ENCODE data around the gene ARL16.

ARL16 gene, protein sequence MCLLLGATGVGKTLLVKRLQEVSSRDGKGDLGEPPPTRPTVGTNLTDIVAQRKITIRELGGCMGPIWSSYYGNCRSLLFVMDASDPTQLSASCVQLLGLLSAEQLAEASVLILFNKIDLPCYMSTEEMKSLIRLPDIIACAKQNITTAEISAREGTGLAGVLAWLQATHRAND

DNA sequence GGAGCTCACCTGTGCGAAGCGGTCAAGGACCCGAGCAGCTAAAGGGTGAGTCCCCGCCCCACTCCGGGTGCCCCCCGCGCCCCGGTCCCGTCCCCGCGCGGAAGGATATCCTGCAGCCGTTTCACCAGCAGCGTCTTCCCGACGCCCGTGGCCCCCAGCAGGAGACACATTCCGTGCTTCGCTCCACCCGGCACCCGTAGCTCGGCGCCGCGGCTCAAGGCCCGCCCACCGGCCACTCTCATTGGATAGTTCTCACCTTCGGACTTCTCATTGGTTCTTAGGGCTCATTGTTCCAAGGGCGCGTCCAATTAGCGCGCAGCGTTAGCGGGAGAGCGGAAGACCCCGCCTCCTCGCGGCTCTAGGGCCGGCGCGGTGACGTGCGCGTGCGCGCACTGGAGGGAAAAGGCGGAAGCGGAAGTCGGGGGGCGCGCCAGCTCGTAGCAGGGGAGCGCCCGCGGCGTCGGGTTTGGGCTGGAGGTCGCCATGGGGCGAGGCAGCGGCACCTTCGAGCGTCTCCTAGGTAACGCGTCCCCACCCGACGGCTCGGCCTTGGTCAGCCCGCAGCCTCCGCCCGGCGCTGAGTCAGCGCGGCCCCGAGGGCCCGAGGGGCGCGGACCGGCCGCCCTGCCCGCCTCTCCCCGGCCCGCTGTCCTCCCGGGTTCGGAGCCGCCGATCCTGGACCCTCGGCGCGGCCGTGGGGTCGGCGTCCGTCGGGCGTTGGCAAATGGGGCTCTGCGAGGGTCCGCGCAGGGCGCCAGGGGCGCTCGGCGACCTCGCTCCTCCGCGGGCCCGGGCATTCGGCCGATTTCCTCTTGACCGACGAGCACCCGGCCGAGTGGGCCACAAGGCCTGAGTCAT is at the start of gene ARL16, which contains the start of gene HGS:
ARL16 (minus strand) TSS at position 214 of the 858 bp plus-strand sequence; CDS start at position 170, 44 bp downstream.
HGS (plus strand) TSS at position 428 of the 858 bp plus-strand sequence; CDS start at position 484, 56 bp downstream.
- DNase-seq, result peak; percentile 98 to 99

DNA sequence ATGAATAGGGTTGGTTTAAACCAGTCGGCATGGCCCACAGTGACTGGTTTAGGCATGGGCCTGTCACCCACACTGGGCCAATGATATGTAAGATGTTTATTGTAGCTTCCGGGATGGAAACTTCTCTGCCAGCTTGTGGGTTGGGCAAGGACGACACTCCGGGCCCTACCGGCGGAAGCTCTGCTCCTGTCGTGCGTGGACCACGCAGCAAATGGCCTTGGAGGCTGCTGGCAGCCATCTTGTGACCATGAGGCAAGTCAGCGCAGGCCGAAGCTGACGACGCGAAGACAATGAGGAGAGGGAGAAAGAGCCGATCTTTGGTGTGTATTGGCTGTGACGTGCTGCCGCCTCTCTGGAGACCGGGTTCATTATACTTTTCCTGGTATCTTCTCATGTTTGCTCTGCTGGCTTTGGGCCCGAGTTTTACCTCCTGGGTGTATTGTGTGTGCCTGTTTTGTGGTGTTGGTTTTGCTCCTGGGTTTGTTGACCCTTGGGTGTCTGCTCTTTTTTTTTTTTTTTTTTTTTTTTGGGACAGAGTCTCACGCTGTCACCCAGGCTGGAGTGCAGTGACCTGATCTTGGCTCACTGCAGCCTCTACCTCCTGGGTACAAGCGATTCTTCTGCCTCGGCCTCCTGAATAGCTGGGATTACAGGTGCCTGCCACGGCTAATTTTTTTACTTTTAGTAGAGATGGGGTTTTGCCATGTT is 43.9 kb upstream of the ARL16 start:
- no peak for DNase-seq

DNA sequence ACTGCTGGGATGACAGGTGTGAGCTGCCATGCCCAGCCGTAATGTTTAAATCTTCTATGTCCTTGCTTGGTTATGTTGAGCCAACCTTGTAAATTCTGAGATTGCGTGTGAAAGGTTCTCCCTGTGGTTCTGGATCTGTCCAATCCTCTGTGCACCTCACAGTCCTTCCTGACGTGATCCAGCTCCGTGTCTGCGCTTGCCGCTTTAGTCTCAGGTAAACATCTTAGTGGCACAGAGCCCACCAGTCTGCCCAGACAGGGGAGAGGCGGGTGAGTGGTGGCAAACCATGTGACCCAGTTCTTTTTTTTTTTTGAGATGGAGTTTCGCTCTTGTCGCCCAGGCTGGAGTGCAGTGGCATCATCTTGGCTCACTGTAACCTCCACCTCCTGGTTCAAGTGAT is 42.4 kb upstream of the ARL16 start:
- no peak for DNase-seq

DNA sequence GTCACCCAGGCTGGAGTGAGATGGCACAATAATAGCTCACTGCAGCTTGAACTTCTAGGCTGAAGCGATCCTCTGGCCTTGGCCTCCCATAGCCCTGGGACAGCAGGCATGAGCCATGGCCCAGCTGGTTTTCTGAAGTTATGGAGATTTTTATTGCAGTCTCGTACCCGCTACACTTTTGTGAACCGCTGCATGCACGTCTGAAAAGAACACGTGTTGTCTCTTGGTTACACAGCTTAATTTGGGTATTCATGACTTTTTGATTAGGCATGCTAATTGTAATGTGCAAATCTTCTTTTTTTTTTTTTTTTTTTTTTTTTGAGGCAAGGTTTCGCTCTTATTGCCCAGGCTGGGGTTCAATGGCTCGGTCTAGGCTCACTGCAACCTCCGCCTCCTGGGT is 41.8 kb upstream of the ARL16 start:
- no peak for DNase-seq

DNA sequence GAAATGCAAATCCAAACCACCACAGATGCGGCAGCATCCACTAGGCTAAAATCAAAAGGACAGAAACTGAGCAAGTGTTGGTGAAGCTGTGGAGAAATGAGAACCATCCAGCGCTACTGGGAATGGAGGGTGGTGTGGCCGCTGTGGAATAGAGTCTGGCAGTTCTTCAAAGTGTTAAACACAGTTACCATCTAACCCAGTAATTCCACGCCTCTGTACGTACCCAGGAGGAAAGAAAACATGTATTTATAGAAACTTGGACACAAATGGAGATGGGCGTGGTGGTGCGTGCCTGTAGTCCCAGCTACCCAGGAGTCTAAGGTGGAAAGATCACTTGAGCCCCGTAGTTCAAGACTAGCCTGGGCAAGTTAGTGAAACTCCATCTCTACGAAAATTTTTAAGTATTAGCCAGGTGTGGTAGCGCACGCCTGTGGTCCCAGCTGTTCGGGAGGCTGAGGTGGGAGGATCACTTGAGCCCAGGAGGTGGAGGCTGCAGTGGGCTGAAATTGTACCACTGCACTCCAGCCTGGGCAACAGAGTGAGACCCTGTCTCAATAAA is 40.1 kb upstream of the ARL16 start:
- DNase-seq, result no peak

DNA sequence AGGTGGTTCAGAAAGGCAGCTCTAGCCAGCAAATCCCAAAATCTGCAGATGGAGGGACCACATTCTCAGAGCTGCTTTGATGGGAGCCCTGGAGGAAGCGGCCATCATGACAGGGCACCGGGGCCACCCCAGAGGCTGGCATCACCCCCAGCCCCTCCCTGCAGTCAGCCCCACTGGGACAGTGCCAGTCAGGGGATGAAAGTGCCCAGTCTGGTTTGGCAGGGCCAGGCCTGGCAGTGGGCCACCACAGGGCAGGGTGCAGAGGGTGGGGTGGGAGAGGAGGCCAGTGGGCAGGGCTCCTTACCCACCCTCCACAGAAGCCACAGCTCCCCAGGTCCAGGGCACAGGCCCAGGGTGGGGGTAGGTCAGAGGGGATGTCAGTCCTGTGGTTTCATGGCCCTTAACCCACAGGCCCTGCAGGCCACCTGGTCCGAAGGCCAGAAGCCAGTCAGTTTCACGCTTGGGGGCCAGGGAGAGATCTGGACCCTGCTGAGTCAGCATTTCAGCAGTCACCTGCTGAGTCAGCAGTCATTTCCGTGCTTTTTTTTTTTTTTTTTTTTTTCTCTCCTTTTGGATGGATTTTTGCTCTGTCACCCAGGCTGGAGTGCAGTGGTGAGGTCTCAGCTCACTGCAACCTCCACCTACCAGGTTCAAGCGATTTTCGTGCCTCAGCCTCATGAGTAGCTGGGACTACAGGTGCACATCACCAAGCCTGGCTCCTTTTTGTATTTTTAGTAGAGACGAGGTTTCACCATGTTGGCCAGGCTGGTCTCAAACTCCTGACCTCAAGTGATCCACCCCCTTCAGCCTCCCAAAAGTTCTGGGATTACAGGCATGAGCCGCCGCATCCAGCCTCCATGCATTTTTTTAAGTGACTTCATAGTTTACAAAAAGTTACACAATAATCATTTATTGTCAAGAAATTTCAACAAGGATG is 38.9 kb upstream of the ARL16 start:
- no peak for DNase-seq

DNA sequence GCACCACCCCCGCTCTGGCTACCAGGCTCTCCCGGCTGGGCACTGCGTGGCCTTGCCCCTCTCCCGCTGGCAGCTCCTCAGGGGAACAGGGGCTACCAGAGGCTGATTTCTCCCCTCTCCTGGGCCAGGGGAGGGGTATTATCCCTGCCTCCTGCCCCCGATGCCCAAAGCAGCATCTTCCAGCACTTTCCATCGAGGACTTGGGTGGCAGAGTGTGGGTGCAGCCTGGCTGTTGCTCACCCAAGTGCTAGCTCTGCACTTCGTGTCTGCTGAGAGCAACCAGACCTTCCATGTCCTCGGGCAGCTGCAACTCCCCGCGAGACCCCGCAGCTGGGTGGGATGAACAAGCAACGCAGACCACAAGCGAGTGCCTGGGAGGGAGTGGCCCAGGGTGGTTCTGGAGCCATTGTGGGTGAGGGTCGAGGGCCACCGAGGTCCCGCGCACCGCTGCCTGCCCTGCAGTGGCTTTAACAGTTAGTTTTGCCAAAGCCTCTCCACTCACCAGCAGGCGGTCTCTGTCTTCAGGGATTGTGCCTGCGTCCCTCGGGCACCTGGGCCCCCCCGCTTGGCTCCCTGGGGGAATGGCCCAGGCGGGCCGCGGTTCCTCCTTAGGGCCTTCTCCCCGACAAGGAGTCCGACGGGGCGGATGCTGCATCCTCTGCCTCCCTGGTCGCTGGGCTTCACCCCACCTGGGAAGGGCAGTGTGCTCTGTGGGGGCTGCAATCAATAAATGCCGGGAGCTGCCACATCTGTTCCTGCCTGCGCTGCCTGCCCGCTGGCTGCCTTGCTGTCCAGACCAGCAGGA is 36.9 kb upstream of the ARL16 start:
- no peak for DNase-seq

DNA sequence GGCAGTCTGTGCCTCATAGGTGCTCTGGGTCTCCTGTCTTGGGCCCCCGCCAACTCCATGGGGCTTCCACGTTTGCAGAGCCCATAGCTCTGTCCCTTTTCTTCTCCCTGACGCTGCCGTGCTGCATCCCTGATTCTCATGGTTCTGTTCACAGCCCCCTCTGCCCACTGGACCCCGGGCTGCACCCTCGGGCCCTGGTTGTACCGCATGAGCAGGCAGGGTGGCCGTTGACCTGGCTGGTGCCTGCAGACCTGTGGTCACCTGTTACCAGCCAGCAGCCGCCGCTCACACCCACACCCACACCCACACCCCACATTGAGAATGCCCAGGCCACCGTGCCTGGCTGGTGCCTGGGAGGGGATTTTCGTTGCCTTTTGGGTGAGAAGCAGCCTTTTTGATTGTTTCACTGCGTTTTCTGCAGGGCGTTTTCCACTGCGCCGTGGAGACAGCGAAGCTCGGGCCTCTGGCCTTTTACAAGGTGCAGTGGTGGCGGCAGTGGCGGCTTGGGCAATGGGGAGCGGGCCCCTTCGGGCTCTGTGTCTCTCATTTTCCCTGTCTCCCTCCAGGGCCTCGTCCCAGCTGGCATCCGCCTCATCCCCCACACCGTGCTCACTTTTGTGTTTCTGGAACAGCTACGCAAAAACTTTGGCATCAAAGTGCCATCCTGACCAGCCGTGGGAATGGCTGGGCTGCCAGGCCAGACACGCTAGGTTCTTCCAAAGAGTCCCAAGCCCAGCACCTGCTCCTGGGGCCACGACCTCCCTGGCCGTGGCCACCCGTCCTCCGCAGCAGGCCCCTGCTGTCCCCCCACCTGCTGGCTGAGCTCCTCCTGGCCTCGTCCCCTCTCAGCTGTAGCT is 36.0 kb upstream of the ARL16 start:
- no peak for DNase-seq

DNA sequence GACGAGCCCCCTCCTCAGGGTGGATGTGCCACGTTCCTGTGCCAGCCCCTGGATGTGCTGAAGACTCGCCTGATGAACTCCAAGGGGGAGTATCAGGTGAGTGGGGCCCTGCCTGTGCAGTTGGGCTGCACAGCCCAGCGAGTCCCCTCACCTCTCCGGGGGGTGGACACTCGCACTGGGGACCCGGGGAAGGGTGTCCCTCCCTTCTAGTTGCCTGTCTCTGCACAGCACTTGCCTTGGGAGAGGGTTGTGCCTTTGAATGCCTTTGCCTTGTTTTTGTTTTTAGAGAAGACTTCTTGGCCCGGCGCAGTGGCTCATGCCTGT is 34.1 kb upstream of the ARL16 start:
- DNase-seq, result no peak

DNA sequence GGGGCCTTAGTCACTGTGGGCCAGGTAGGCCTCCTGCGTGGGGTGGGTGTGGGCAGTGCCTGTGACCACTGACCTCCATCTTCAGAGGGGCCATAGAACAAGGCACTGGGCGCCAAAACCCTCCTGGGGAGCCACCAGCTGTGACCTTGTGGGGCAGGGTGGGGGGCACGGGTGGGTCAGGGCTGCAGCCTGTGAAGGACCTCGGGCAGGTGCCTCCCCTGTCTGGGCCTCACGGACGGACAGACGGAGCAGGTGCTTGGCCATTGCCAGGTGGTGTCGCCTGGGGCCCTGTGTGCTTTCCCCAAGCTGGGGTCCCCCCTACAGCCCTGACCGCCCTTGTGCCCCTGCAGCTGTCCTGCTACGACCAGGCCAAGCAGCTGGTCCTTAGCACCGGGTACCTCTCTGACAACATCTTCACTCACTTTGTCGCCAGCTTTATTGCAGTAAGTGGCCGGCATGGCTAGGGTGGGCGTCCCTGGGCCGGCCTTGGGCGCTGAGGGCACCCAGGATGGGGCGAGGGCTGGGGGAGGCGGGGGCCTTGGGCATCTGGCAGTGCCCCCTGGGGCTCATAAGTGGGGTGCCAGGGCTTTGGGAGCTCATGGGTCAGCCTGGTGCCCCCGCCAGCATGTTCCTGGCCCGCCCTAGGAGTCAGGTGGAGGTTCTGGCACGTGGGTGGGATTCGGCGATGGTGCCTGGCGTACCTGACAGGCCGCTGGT is 33.6 kb upstream of the ARL16 start:
- DNase-seq, result no peak

DNA sequence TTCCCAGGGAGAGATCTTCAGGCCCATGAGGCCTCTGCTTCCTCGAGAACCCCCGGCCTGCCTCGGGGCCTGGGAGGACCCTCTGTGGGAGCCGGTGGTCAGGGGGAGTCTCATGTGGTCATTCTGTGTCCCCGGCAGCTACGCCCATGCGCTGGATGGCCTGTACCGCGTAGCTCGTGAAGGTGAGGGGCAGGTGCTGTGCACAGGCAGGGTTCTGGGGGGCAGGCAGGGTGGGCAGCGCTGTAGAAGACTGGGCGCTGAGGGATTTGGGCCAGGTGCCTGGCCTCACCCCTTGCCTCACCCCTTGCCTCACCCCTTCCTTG is 33.0 kb upstream of the ARL16 start:
- DNase-seq, result no peak

DNA sequence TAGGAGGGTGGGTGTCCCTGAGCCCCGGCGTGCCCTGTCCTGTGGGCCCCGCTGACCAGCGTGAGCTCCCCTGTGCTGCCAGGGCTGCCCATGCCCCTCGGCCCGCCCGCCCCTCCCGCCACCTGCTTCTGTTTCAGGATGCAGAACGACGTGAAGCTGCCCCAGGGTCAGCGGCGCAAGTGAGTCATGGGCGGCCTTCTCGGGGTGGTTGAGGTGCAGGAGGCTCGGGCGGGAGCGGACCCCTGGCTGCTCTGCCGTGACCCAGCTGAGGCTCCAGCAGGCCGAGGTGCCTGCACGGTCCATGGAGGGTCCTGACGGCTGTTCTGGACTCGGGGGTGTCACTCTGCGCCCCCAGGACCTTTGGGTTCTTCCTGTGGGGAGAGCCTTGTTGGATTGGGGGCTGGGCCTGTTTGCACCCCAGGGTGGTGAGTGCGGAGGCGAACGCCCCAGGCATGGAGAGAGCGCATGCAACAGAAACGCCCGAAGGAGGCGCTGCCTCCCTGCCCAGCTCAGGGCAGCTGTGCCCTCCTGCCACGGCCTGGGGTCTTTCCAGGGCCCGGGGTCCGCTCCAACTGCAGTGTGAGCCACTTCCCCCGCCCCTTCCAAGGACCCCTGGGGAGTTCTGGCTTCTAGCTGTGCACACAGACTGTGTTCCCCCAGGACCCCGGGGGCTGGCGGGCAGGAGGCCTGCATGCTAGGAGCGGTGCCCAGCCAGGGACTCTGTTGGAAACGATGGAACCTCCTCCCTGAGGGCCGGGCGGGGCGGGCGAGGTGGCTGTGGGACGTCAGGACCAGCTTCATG is 32.5 kb upstream of the ARL16 start:
- no peak for DNase-seq

DNA sequence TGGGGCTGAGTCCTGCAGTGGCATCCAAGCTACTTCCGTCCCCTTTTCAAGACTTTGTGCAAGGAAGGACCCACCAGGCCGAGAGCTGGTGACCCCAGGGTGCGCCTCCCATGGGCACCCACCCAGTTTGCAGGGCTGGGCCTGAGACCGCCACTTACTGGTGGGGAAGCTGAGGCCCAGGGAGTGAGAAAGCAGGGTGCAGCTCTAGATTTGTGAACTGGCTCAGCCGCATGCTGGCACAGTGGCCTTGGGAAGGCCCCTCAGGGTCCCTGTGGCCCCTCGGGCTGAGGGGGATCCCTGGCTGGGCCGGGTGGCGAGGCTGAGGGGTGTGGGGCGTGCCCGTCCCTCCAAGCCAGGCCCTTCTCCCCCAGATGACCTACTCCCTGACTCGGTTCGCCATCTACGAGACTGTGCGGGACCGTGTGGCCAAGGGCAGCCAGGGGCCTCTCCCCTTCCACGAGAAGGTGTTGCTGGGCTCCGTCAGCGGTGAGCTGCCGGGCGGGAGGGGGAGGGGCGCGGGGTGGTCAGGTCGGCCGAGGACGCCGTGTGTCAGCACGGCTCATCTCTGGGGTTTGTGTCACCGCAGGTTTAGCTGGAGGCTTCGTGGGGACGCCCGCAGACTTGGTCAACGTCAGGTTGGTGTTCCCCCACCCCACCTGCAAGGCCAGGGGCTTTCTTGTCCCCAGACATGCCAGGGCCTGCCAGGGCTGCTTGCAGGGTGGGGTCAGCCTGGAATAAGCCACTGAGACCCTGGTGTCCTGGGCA is 31.7 kb upstream of the ARL16 start:
- no peak for DNase-seq

DNA sequence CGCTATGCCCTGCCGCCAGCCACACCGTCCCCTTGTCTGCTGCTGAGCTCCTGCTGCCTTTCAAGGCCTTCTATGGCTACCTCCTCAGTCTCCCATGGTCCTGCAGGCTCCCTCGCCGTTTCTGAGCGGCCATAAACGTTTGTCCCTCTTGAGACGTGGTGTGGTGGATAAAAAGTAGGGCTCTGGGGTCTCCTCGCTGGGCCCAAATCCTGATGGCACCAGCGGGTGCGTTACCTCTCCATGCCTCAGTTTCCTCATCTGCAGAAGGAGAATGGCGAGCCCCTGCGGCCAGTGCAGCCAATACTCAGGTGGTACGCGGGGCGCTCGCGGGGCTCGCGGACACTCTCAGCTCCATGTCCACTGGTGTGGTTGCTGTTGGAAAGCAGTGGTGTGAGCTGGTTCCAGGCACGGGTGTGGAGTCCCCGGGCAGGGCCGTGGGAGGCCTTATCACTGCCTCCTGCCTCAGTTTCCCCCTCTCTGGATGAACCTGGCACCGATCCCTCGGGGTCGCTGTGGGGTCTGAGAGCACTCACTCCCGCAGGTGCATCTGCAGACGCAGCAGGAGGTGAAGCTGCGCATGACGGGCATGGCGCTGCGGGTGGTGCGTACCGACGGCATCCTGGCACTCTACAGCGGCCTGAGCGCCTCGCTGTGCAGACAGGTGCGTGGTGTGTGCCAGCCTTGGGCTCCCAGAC is 31.0 kb upstream of the ARL16 start:
- DNase-seq, result no peak

DNA sequence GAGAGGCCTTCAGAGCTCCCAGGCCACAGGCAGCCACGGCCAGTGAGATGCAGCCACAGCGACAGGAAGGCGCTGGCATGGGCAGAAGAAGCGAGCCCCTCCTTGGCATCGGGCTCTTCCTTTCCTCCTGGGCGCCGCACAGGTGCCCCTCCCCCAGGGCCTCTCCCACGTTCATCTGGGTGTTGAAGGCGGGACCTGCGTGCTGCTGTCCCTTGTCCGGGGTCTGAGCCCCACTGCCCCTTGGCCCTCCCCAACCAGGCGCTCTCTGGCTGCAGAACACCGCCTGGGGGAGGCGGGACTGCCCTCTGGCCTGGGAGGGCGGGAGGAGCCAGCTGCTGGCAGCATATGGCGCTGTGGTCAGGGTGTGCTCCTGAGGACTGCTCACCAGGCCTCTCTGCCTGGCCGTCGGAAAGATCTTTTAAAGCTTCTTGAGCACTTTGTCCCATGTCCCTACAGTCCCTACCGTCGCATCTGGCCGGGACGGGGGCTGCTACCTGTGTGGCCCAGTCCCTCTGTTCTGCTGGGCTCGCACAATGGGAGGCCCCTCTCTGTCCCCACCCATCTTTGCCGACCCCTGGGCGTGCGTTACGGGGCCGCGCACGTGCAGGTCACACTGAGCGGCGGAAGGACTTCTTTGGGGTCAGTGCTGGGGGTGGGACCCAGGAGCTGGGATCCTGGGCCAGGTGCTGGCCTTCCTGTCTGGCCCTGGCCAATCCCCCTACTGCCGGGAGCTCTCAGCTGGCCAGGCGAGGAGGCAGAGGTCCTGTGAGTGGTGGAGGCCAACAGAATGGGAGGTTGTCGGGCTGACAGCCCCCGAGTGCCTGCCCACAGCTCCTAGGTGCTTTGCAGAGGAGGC is 30.2 kb upstream of the ARL16 start:
- no peak for DNase-seq

DNA sequence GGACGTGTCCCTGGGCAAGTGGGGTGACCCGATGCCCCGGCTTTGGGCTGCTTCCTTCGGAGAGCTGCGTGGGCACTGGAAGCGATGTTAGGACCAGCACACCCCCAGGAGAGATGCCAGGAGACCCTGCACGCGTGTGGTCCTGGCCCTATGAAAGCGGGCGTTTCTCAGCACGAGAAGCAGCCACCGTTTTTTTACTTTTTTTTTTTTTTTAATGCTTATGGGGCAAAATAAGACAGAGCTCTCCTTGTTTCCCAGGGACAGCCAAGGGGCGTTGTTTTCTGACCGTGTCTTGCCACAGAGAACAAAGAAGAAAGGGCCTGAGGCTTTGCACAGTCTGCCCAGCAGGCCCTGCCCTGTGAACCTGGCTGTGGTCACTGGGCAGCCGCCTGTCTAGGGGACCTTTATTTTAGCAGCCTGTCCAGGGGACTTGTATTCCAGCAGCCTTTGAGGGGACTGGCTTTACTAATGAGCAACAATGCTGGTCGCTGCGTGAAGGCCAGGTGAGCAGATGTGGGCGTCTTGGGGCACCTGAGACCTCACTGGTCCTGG is 29.5 kb upstream of the ARL16 start:
- no peak for DNase-seq
